Kidney (tissue), 14 donors: ENCODE measurements around the gene SPOP. TPM values are rescaled to one million over a fixed set of nuclear protein-coding genes. Genes with fewer than 3 reads are reported as not detected.
A peak's percentile ranks its signal among the peaks of the same experiment; 100 is the strongest.
"Not testable (repeated sequence)": the region's sequence is repeated elsewhere in the genome, so short reads cannot be mapped to it uniquely, and the experiment has no call there.

Experiments
- DNase-seq, 5 donors: peaks; one replicate each; pipeline ENCODE4 v3.0.0-alpha.2; 2013 to 2020
- FAIRE-seq: peaks from 2 replicates; lab custom pipeline; 2012; peaks lifted over from hg19 to GRCh38; lab: Jason Lieb, UNC
- H3K27ac ChIP-seq, 2 donors: one replicate each; pipeline ENCODE4 v1.7.0; 2013; ENCODE audit warnings: low read depth in 2 of 2, low read length in 2 of 2, inconsistent platforms in 1 of 2
- H3K27me3 ChIP-seq: one replicate; pipeline ENCODE4 v1.7.1; 2013; ENCODE audit warnings: low read length, inconsistent platforms; ENCODE audit not compliant: control insufficient read depth, insufficient read depth
- H3K36me3 ChIP-seq, 3 donors: one replicate each; pipeline versions ENCODE4 v1.7.0 to v1.7.1; 2013; ENCODE audit warnings: low read length in 3 of 3, control low read depth in 1 of 3, inconsistent platforms in 1 of 3; ENCODE audit not compliant: insufficient read depth in 3 of 3, control insufficient read depth in 2 of 3
- H3K4me1 ChIP-seq, 3 donors: one replicate each; pipeline versions ENCODE4 v1.7.0 to v1.7.1; 2013; ENCODE audit warnings: low read length in 3 of 3, inconsistent platforms in 1 of 3, low read depth in 1 of 3; ENCODE audit not compliant: control insufficient read depth in 2 of 3, insufficient read depth in 2 of 3
- H3K4me3 ChIP-seq, 3 donors: one replicate each; pipeline versions ENCODE4 v1.7.0 to v1.8.1; 2013; ENCODE audit warnings: low read length in 3 of 3, control low read depth in 1 of 3, inconsistent platforms in 1 of 3
- H3K9ac ChIP-seq, 3 donors: one replicate each; pipeline versions ENCODE4 v1.7.0 to v1.7.1; 2013; ENCODE audit warnings: low read length in 3 of 3, control low read depth in 1 of 3, inconsistent platforms in 1 of 3
- H3K9me3 ChIP-seq, 3 donors: one replicate each; pipeline versions ENCODE4 v1.7.0 to v1.7.1; 2013; ENCODE audit warnings: low read length in 3 of 3, control low read depth in 1 of 3, inconsistent platforms in 1 of 3; ENCODE audit not compliant: control insufficient read depth in 2 of 3, insufficient read depth in 1 of 3
- intact Hi-C: fragments of 100-400 bp; cut with DNase I; formaldehyde crosslinking; loops from one replicate; pipeline ENCODE4 v1.11.1; 2022
- polyA plus RNA-seq: library from polyadenylated mRNA; stranded (reverse); fragments of 350-450 nt; fragmentation: Illumina TruSeq; extraction: RNeasy Lipid Tissue Mini Kit (QIAGEN cat#74804); gene quantifications from one replicate; pipeline ENCODE4 v1.2.3, GENCODE V29; 2014; ENCODE audit warnings: low read depth, low replicate concordance; ENCODE audit not compliant: insufficient read depth
- total RNA-seq: library from RNA; stranded (reverse); fragmentation: NEBNext Ultra II Directional; extraction: Animal tissue kit (Norgen Biotek cat#: 25700); gene quantifications from one replicate; pipeline ENCODE4 v1.2.1, GENCODE V29; 2021
- TF ChIP-seq, protein P1 (sequence below): IDR thresholded peaks from 3 replicates; pipeline ENCODE4 v1.5.1; 2012; ENCODE audit warnings: mild to moderate bottlenecking, moderate library complexity, borderline replicate concordance; ENCODE audit not compliant: insufficient read depth; ENCODE audit errors: extremely low read depth
- donor health status: control.
- donor health status: control.
- donor health status: control.
- donor health status: control.
- donor health status: control.
- donor health status: DM: yes; HTN: yes; CAD: no.
- donor health status: Normal renal cell carcinoma (clear cell type).

The SPOP gene
- total and polyA plus RNA-seq, 2 donors from 2014 or later, result 28.2 to 73.8 TPM

DNA sequence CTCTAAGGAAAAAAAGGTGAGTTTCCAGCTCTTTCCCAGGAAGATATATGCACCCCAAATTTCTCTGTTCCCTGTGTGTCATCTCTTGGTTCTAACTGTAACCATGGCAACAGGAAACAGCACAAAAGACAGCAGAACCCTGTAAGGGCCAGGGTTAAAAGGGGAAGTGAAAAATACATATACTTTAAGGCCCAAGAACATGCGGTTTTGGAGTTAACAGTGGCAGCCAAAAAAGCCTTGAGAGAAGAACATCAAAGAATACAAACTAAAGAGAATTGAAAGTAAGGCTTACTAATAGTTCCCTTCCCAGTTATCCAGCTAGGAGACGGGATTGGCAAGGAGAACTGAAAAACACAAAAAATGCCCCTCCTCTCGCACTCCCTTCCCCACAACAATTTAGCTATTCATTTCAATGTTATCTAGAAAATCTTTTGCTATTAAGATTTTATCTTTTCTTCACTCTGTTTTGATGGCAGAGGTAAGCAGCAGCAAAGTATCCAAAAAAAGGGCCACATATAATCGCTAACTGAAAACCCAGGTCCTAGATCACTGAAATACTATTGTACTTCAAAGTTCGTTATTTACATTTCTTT lies 1.5 kb downstream of the SPOP start:
- Histone ChIP-seq H3K9ac (peak overlapping the region in 1 of 3 donors; percentile 95), H3K27ac (no peak overlapping the region), H3K9me3 (no peaks in the 10 kb centered on the region), H3K4me1 (peaks cover 0 to 27% (median 13%) of the 10 kb centered on the region in 3 donors), H3K4me3 (peak overlapping the region in 2 of 3 donors; percentile 68 to 71), H3K27me3 (no peaks in the 10 kb centered on the region), H3K36me3 (no peaks in the 10 kb centered on the region)
- TF ChIP-seq, protein P1, sequence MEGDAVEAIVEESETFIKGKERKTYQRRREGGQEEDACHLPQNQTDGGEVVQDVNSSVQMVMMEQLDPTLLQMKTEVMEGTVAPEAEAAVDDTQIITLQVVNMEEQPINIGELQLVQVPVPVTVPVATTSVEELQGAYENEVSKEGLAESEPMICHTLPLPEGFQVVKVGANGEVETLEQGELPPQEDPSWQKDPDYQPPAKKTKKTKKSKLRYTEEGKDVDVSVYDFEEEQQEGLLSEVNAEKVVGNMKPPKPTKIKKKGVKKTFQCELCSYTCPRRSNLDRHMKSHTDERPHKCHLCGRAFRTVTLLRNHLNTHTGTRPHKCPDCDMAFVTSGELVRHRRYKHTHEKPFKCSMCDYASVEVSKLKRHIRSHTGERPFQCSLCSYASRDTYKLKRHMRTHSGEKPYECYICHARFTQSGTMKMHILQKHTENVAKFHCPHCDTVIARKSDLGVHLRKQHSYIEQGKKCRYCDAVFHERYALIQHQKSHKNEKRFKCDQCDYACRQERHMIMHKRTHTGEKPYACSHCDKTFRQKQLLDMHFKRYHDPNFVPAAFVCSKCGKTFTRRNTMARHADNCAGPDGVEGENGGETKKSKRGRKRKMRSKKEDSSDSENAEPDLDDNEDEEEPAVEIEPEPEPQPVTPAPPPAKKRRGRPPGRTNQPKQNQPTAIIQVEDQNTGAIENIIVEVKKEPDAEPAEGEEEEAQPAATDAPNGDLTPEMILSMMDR, result no peak
- DNase-seq (peak in 1 of 5 donors; percentile 43), FAIRE-seq (no peak)
- intact Hi-C loops, result no loop called here

DNA sequence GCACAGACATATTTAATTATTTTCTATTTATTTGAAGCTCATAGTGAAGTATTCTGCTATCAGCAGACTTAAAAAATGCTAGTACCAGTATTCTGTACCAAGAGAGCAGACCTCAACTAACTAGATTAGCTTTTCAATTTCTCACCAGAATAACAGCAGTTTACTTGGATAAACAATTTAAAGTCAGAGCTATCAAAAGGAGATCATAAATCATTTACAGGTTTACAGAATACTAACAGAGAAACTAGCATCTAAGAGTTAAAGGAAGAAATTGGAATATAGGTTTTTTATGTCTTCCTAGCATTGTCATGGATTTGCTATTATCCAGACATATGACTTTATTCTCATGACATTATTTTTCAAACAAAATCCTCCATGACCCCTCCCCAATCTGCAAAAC lies 3.4 kb downstream of the SPOP start:
- no peaks in the 10 kb centered on the region for H3K36me3 ChIP-seq
- TF ChIP-seq, protein P1, result no peak
- H3K4me3 ChIP-seq, result no peak overlapping the region
- H3K9me3 ChIP-seq, result no peaks in the 10 kb centered on the region
- no peaks in the 10 kb centered on the region for H3K27me3 ChIP-seq
- H3K4me1 ChIP-seq, result peaks cover 0 to 27% (median 13%) of the 10 kb centered on the region in 3 donors
- FAIRE-seq (no peak), DNase-seq (no peak)
- intact Hi-C loops, result no loop called here
- no peak overlapping the region for H3K9ac ChIP-seq
- no peak overlapping the region for H3K27ac ChIP-seq

DNA sequence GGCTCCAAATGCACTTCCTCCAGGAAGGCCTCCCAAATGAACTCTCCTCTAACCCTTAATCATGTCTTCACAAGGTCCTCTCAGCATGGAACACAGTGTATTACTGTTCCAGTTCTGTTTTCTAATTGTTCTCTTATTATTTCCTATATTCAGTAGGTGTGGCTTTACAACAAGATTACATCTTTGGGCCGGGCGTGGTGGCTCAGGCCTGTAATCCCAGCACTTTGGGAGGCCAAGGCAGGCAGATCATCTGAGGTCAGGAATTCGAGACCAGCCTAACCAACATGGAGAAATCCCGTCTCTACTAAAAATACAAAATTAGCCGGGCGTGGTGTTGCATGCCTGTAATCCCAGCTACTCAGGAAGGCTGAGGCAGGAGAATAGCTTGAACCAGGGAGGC lies 4.2 kb downstream of the SPOP start:
- H3K9me3 ChIP-seq, H3K4me3 ChIP-seq, H3K27me3 ChIP-seq, H3K27ac ChIP-seq, FAIRE-seq, DNase-seq, H3K36me3 ChIP-seq, intact Hi-C loops, H3K9ac ChIP-seq: not testable (repeated sequence)
- H3K4me1 ChIP-seq, result peaks cover 0 to 27% (median 13%) of the 10 kb centered on the region in 3 donors

DNA sequence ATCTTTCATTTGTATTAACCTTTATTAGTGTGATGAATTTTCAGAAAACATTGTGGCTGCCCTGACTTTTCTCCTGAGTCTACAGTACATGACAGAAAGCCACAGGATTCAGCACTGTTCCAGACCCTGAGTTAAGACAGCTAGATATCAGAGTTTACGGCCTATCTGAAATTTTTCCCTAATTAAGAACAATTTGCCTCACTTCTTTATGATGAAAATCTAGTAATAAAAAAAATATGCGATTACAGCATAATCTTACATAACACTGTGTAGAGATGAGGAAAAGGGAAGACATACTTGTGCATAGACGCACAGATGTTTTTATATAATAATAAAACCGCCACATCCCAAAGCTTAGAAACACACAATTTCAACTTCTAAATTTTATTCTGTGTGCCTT lies 7.3 kb downstream of the SPOP start:
- no peak overlapping the region for H3K27ac ChIP-seq
- peaks cover 0 to 9% (median 2%) of the 10 kb centered on the region in 3 donors for H3K4me1 ChIP-seq
- H3K36me3 ChIP-seq, result no peaks in the 10 kb centered on the region
- no peak overlapping the region for H3K4me3 ChIP-seq
- no peaks in the 10 kb centered on the region for H3K9me3 ChIP-seq
- no peak overlapping the region for H3K9ac ChIP-seq
- H3K27me3 ChIP-seq, result no peaks in the 10 kb centered on the region
- FAIRE-seq (no peak), DNase-seq (no peak)
- TF ChIP-seq, protein P1, result no peak
- intact Hi-C loops, result no loop called here
